A673 (cell line): ENCODE results near the gene LEMD1.

Source experiments
- EZH2 ChIP-seq: fragments of 200-600 bp; sonication (generic); IDR thresholded peaks from 2 replicates; pipeline ENCODE4 v1.6.1; 2017; ENCODE audit warnings: borderline replicate concordance, low read depth, mild to moderate bottlenecking, mixed read lengths, antibody characterized with exemption, low read length; ENCODE audit not compliant: poor library complexity, severe bottlenecking
- TF ChIP-seq, protein P1 (sequence below): fragments of 300-800, 200-600 bp; sonication (generic); conservative IDR thresholded peaks from 2 replicates; pipeline ENCODE4 v1.5.1; 2017; ENCODE audit warnings: low read depth, mild to moderate bottlenecking, antibody characterized with exemption, low read length, moderate library complexity, mixed read lengths

DNA sequence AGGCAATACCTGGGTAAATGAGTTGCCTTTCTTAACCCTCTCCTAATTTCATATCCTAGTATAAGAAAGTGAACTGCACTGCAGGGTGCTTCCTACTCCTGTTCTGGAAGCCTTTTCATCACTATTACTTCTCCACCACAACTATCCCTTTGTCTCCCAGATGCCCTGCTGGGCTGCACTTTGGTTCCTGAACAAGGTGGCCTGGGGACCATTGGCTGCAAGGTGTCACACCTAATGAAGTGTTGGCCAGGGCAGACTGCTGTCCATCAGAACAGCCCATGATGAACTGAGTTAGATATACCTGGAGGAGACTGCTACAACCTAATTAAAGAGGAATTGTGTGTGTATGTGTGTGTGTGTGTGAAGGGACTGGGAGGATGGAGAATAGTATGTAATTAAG is 63.3 kb downstream of the LEMD1 start:
- TF ChIP-seq, protein P1, sequence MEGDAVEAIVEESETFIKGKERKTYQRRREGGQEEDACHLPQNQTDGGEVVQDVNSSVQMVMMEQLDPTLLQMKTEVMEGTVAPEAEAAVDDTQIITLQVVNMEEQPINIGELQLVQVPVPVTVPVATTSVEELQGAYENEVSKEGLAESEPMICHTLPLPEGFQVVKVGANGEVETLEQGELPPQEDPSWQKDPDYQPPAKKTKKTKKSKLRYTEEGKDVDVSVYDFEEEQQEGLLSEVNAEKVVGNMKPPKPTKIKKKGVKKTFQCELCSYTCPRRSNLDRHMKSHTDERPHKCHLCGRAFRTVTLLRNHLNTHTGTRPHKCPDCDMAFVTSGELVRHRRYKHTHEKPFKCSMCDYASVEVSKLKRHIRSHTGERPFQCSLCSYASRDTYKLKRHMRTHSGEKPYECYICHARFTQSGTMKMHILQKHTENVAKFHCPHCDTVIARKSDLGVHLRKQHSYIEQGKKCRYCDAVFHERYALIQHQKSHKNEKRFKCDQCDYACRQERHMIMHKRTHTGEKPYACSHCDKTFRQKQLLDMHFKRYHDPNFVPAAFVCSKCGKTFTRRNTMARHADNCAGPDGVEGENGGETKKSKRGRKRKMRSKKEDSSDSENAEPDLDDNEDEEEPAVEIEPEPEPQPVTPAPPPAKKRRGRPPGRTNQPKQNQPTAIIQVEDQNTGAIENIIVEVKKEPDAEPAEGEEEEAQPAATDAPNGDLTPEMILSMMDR, result no peak
- no peak for TF ChIP-seq EZH2
